Activated T-cell treated with anti-CD3 and anti-CD28 coated beads for 48 hours (primary cell): ENCODE measurements around the gene FRMD6.

Source experiments
- DNase-seq: peaks from one replicate; pipeline ENCODE4 v3.0.0-alpha.2; 2020; ENCODE audit warnings: low read depth

Gene FRMD6

GRCh38 chr14:51651388-51652167 is at the start of gene FRMD6:
TSS of gene FRMD6 (plus strand) at chr14:51651910. CDS start at chr14:51689837, 37,927 bp downstream.
- DNase-seq = peak; percentile 80

- DNase-seq = no peak
Measured at GRCh38 chr14:51602310-51602709, 49.4 kb upstream of the FRMD6 start.

GRCh38 chr14:51603495-51603894 is 48.2 kb upstream of the FRMD6 start:
- DNase-seq = no peak

- no peak for DNase-seq
Measured at GRCh38 chr14:51604073-51604472, 47.6 kb upstream of the FRMD6 start.

GRCh38 chr14:51605575-51605974 is 46.1 kb upstream of the FRMD6 start:
- DNase-seq = no peak

GRCh38 chr14:51607711-51608110 is 44.0 kb upstream of the FRMD6 start:
- DNase-seq = no peak

- DNase-seq = no peak
Measured at GRCh38 chr14:51609251-51609954, 42.3 kb upstream of the FRMD6 start.

GRCh38 chr14:51609955-51610283 is 41.8 kb upstream of the FRMD6 start:
- DNase-seq = no peak

- DNase-seq = no peak
Measured at GRCh38 chr14:51610771-51611170, 40.9 kb upstream of the FRMD6 start.

GRCh38 chr14:51612449-51612848 is 39.3 kb upstream of the FRMD6 start:
- no peak for DNase-seq

GRCh38 chr14:51613416-51613815 is 38.3 kb upstream of the FRMD6 start:
- DNase-seq = no peak

- DNase-seq = no peak
Measured at GRCh38 chr14:51614707-51615106, 37.0 kb upstream of the FRMD6 start.

- no peak for DNase-seq
Measured at GRCh38 chr14:51616256-51616655, 35.5 kb upstream of the FRMD6 start.

GRCh38 chr14:51616724-51617409 is 34.8 kb upstream of the FRMD6 start:
- DNase-seq = no peak

GRCh38 chr14:51619561-51619960 is 32.1 kb upstream of the FRMD6 start:
- no peak for DNase-seq

- DNase-seq = no peak
Measured at GRCh38 chr14:51620056-51620455, 31.7 kb upstream of the FRMD6 start.

- DNase-seq = no peak
Measured at GRCh38 chr14:51621654-51622053, 30.1 kb upstream of the FRMD6 start.

- DNase-seq = no peak
Measured at GRCh38 chr14:51622376-51622775, 29.3 kb upstream of the FRMD6 start.

GRCh38 chr14:51624955-51625569 is 26.6 kb upstream of the FRMD6 start:
- no peak for DNase-seq

GRCh38 chr14:51626185-51626584 is 25.5 kb upstream of the FRMD6 start:
- DNase-seq = no peak

GRCh38 chr14:51626788-51627187 is 24.9 kb upstream of the FRMD6 start:
- DNase-seq = no peak

- DNase-seq = no peak
Measured at GRCh38 chr14:51627313-51627712, 24.4 kb upstream of the FRMD6 start.

- DNase-seq = no peak
Measured at GRCh38 chr14:51628238-51628637, 23.5 kb upstream of the FRMD6 start.
